ENCODE results near the gene KCNIP2. TPM values are rescaled to one million over a fixed set of nuclear protein-coding genes. Genes with fewer than 3 reads are reported as not detected.

Gene KCNIP2
- total RNA-seq, 4 donors from 2014 or later, result 1.0 to 3.5 (median 1.4) TPM

GRCh38 chr10:101841826-101842225 is 1.8 kb downstream of the KCNIP2 start:
- DNase-seq, result no peak
- Histone ChIP-seq H3K27ac (no peak overlapping the region), H3K4me1 (peaks cover 25 to 26% of the 10 kb centered on the region in 2 donors), H3K36me3 (no peaks in the 10 kb centered on the region), H3K27me3 (no peaks in the 10 kb centered on the region), H3K9me3 (no peaks in the 10 kb centered on the region), H3K4me3 (replicated peaks in 1 of 3) (no peak overlapping the region)
- no peak for TF ChIP-seq CTCF (IDR thresholded peaks at IDR 0.05)
- TF ChIP-seq POLR2A (IDR thresholded peaks at IDR 0.05), result no peak
- intact Hi-C loops (cut with DNase I), result loop anchor here (2.0 kb wide), 1 partner anchor 167 kb away; no protein-coding TSS in a partner anchor

GRCh38 chr10:101840741-101841453 is 2.7 kb downstream of the KCNIP2 start:
- Histone ChIP-seq H3K4me3 (replicated peaks in 1 of 3) (peak overlapping the region in 1 of 3 donors; percentile 10), H3K4me1 (peaks cover 25 to 26% of the 10 kb centered on the region in 2 donors), H3K36me3 (no peaks in the 10 kb centered on the region), H3K9me3 (no peaks in the 10 kb centered on the region), H3K27me3 (no peaks in the 10 kb centered on the region), H3K27ac (no peak overlapping the region)
- DNase-seq, result peak; percentile 73 to 81
- 4 to 13% methylated on average over 13 to 21 of the region's 46 CpGs for WGBS, 2 donors
- TF ChIP-seq CTCF (IDR thresholded peaks at IDR 0.05) (peak; percentile 69 to 90 (median 84)), POLR2A (IDR thresholded peaks at IDR 0.05) (no peak)
- intact Hi-C loops (cut with DNase I), result loop anchor here (2.0 kb wide), 1 partner anchor 168 kb away; no protein-coding TSS in a partner anchor

- no peak overlapping the region for H3K27ac ChIP-seq
- H3K9me3 ChIP-seq, result no peaks in the 10 kb centered on the region
- H3K4me3 ChIP-seq (replicated peaks in 1 of 3), result peak overlapping the region in 1 of 3 donors; percentile 21
- intact Hi-C loops (cut with DNase I), result loop anchor here (2.0 kb wide), 1 partner anchor 169 kb away; no protein-coding TSS in a partner anchor
- peaks cover 25 to 26% of the 10 kb centered on the region in 2 donors for H3K4me1 ChIP-seq
- 1 to 3% methylated on average over 18 of the region's 19 CpGs for WGBS, 2 donors
- no peak for TF ChIP-seq CTCF (IDR thresholded peaks at IDR 0.05)
- no peak for TF ChIP-seq POLR2A (IDR thresholded peaks at IDR 0.05)
- no peaks in the 10 kb centered on the region for H3K27me3 ChIP-seq
- no peaks in the 10 kb centered on the region for H3K36me3 ChIP-seq
- DNase-seq, result no peak
Observed at GRCh38 chr10:101840102-101840684, 3.4 kb downstream of the KCNIP2 start.

GRCh38 chr10:101839416-101840063 is 4.1 kb downstream of the KCNIP2 start:
- 18 to 21% methylated on average over 18 to 27 of the region's 36 CpGs for WGBS, 2 donors
- Histone ChIP-seq H3K27me3 (no peaks in the 10 kb centered on the region), H3K36me3 (no peaks in the 10 kb centered on the region), H3K4me3 (replicated peaks in 1 of 3) (peak overlapping the region in 1 of 3 donors; percentile 21), H3K9me3 (no peaks in the 10 kb centered on the region), H3K4me1 (peaks cover 25 to 26% of the 10 kb centered on the region in 2 donors), H3K27ac (no peak overlapping the region)
- TF ChIP-seq POLR2A (IDR thresholded peaks at IDR 0.05), result no peak
- no peak for TF ChIP-seq CTCF (IDR thresholded peaks at IDR 0.05)
- DNase-seq, result peak; percentile 36 to 52
- intact Hi-C loops (cut with DNase I), result loop anchor here (2.0 to 5.0 kb wide), 2 partner anchors 169 to 228 kb away; partner anchors contain the start of gene HPS6
